Endodermal cell (in vitro differentiated cells): ENCODE data around the gene SENP6. TPM values are rescaled to one million over a fixed set of nuclear protein-coding genes. Genes with fewer than 3 reads are reported as not detected.

Experiments
- DNase-seq: peaks from one replicate; pipeline ENCODE4 v3.0.0-alpha.2; 2017
- H3K27ac ChIP-seq: 2 replicates; pipeline ENCODE4 v1.5.1; 2013; ENCODE audit warnings: mild to moderate bottlenecking, low read depth, low read length, moderate library complexity
- H3K27me3 ChIP-seq: 2 replicates; pipeline ENCODE4 v1.6.1; 2013; ENCODE audit warnings: mild to moderate bottlenecking, low read length, moderate library complexity; ENCODE audit not compliant: insufficient read depth, control insufficient read depth, poor library complexity, severe bottlenecking
- H3K36me3 ChIP-seq: 2 replicates; pipeline ENCODE4 v1.7.0; 2013; ENCODE audit warnings: mild to moderate bottlenecking, low read length, moderate library complexity; ENCODE audit not compliant: control insufficient read depth, insufficient read depth
- H3K4me1 ChIP-seq: one replicate; pipeline ENCODE4 v1.7.0; 2013; ENCODE audit warnings: low read length; ENCODE audit not compliant: control insufficient read depth, insufficient read depth
- H3K4me3 ChIP-seq: 2 replicates; pipeline ENCODE4 v1.5.1; 2013; ENCODE audit warnings: mild to moderate bottlenecking, low read length, moderate library complexity
- H3K9ac ChIP-seq: 2 replicates; pipeline ENCODE4 v1.6.1; 2013; ENCODE audit warnings: mild to moderate bottlenecking, low read length, moderate library complexity; ENCODE audit not compliant: poor library complexity, severe bottlenecking; ENCODE audit errors: extremely low read depth
- H3K9me3 ChIP-seq: 2 replicates; pipeline ENCODE4 v1.6.1; 2013; ENCODE audit warnings: mild to moderate bottlenecking, low read length, moderate library complexity; ENCODE audit not compliant: control insufficient read depth
- H3K27ac Mint-ChIP-seq: 2 replicates; pipeline ENCODE4 v1.8.0; 2020; ENCODE audit warnings: mixed read lengths
- H3K27me3 Mint-ChIP-seq: 2 replicates; pipeline ENCODE4 v1.8.0; 2021; ENCODE audit warnings: mild to moderate bottlenecking, mixed read lengths; ENCODE audit not compliant: insufficient read depth
- H3K36me3 Mint-ChIP-seq: 2 replicates; pipeline ENCODE4 v1.8.0; 2020; ENCODE audit warnings: low read depth, mixed read lengths
- H3K4me1 Mint-ChIP-seq: 2 replicates; pipeline ENCODE4 v1.8.0; 2020; ENCODE audit warnings: mixed read lengths
- H3K4me3 Mint-ChIP-seq: 2 replicates; pipeline ENCODE4 v1.8.0; 2020; ENCODE audit warnings: mild to moderate bottlenecking, moderate library complexity, mixed read lengths
- H3K9me3 Mint-ChIP-seq: 2 replicates; pipeline ENCODE4 v1.8.0; 2020; ENCODE audit warnings: mild to moderate bottlenecking, mixed read lengths
- CTCF ChIP-seq: fragments of 200-600 bp; sonication (generic); conservative IDR thresholded peaks from 2 replicates; pipeline ENCODE4 v1.5.0; 2021; ENCODE audit warnings: antibody characterized with exemption, mild to moderate bottlenecking
- WGBS, 2 experiments: methylation state at CpG; one replicate each; pipeline versions ENCODE4 v1.1.5 to v1.1.7; 2013; ENCODE audit warnings: missing lambda C conversion rate in 2 of 2, mixed read lengths in 1 of 2; ENCODE audit not compliant: insufficient coverage in 1 of 2, insufficient read length in 1 of 2; 5-methylcytosine and 5-hydroxymethylcytosine counted together
- total RNA-seq, 2 donors: library from RNA; stranded (reverse); fragmentation: NEBNext Ultra II Directional in 1 of 2; extraction: Animal tissue kit (Norgen Biotek cat#: 25700) in 1 of 2; gene quantifications; 2 replicates in 1 of 2; 3 replicates in 1 of 2; pipeline ENCODE4 v1.2.1, GENCODE V29; 2021

Gene SENP6
- total RNA-seq, 2 donors from 2014 or later: 101 to 113 TPM

GRCh38 chr6:75643173-75643572 lies 41.5 kb downstream of the SENP6 start:
- no peaks in the 10 kb centered on the region for H3K4me1 Mint-ChIP-seq
- no peak overlapping the region for H3K27ac Mint-ChIP-seq
- H3K9me3 Mint-ChIP-seq: no peaks in the 10 kb centered on the region
- no peaks in the 10 kb centered on the region for H3K27me3 Mint-ChIP-seq
- WGBS, 2 experiments: 100% methylated on average over 1 of the region's 1 CpG; no CpG with 5 or more reads in 1 of the 2 experiments
- peaks cover 85% of the 10 kb centered on the region for H3K36me3 ChIP-seq
- no peak for DNase-seq
- no peaks in the 10 kb centered on the region for H3K9me3 ChIP-seq
- no peak for TF ChIP-seq CTCF
- H3K4me1 ChIP-seq: no peaks in the 10 kb centered on the region
- no peaks in the 10 kb centered on the region for H3K27me3 ChIP-seq
- H3K4me3 ChIP-seq: no peak overlapping the region
- H3K27ac ChIP-seq: no peak overlapping the region
- no peak overlapping the region for H3K9ac ChIP-seq
- peaks cover 43% of the 10 kb centered on the region for H3K36me3 Mint-ChIP-seq
- no peak overlapping the region for H3K4me3 Mint-ChIP-seq

GRCh38 chr6:75656479-75656878 lies 54.8 kb downstream of the SENP6 start:
- no peaks in the 10 kb centered on the region for H3K4me1 ChIP-seq
- no peaks in the 10 kb centered on the region for H3K9me3 Mint-ChIP-seq
- H3K9me3 ChIP-seq: no peaks in the 10 kb centered on the region
- no peak overlapping the region for H3K27ac ChIP-seq
- no peak overlapping the region for H3K4me3 Mint-ChIP-seq
- no peaks in the 10 kb centered on the region for H3K27me3 ChIP-seq
- H3K9ac ChIP-seq: no peak overlapping the region
- H3K27ac Mint-ChIP-seq: peak overlapping the region; percentile 63
- no peak overlapping the region for H3K4me3 ChIP-seq
- peaks cover 60% of the 10 kb centered on the region for H3K36me3 Mint-ChIP-seq
- peaks cover 88% of the 10 kb centered on the region for H3K36me3 ChIP-seq
- H3K27me3 Mint-ChIP-seq: no peaks in the 10 kb centered on the region
- no peak for TF ChIP-seq CTCF
- no peak for DNase-seq
- H3K4me1 Mint-ChIP-seq: no peaks in the 10 kb centered on the region

DNA sequence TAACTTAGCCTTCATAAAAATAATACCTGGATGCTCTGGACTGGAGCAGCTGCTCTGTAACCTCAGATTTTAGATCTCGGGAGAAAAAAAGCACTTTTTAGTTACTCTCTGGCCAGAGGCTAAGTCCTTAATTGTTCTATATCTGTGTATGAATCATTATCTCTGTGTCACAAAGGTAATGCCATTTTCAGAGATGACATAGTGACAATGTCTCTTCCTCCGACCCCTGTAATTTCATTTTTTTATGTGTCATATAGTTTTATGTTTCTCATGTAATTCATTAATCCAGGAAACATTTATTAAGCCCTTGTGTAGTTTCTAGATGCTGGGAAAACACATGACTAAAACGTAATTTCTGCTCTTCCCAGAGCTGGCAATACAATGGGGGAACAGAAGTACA lies 55.6 kb downstream of the SENP6 start:
- Histone ChIP-seq H3K9me3 (no peaks in the 10 kb centered on the region), H3K36me3 (peaks cover 86% of the 10 kb centered on the region), H3K4me1 (no peaks in the 10 kb centered on the region), H3K4me3 (no peak overlapping the region), H3K9ac (no peak overlapping the region), H3K27ac (no peak overlapping the region), H3K27me3 (no peaks in the 10 kb centered on the region)
- Mint-ChIP-seq H3K27ac (peak overlapping the region; percentile 11), H3K9me3 (no peaks in the 10 kb centered on the region), H3K27me3 (no peaks in the 10 kb centered on the region), H3K4me3 (no peak overlapping the region), H3K36me3 (peaks cover 57% of the 10 kb centered on the region), H3K4me1 (no peaks in the 10 kb centered on the region)
- no peak for DNase-seq
- 90 to 100% methylated on average over 2 of the region's 3 CpGs for WGBS, 2 experiments
- no peak for TF ChIP-seq CTCF
